GM12874 (cell line): ENCODE results near the gene SLC39A8.

ENCODE experiments used
- TF ChIP-seq, protein P1 (sequence below): IDR thresholded peaks from 2 replicates; pipeline ENCODE4 v1.5.1; 2011; ENCODE audit warnings: low read depth, mild to moderate bottlenecking, control low read depth, low read length, moderate library complexity; ENCODE audit not compliant: insufficient read depth

SLC39A8 gene

DNA sequence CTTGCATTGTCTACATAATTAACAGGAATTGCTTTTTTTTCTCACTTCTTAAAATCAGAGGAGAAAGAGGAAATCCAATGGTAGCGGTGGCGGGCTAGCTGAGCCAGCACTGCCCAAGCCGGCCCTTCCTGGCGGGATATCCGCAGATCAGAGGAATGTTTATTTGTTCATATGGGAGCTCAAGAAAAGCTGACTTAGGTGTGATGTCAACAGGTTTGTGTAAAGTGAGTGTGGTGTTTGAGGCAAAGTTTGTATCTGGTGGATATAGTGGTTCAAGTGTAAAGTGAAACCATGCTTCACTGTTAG is 466 bp upstream of the SLC39A8 start:
- TF ChIP-seq, protein P1, sequence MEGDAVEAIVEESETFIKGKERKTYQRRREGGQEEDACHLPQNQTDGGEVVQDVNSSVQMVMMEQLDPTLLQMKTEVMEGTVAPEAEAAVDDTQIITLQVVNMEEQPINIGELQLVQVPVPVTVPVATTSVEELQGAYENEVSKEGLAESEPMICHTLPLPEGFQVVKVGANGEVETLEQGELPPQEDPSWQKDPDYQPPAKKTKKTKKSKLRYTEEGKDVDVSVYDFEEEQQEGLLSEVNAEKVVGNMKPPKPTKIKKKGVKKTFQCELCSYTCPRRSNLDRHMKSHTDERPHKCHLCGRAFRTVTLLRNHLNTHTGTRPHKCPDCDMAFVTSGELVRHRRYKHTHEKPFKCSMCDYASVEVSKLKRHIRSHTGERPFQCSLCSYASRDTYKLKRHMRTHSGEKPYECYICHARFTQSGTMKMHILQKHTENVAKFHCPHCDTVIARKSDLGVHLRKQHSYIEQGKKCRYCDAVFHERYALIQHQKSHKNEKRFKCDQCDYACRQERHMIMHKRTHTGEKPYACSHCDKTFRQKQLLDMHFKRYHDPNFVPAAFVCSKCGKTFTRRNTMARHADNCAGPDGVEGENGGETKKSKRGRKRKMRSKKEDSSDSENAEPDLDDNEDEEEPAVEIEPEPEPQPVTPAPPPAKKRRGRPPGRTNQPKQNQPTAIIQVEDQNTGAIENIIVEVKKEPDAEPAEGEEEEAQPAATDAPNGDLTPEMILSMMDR = no peak

DNA sequence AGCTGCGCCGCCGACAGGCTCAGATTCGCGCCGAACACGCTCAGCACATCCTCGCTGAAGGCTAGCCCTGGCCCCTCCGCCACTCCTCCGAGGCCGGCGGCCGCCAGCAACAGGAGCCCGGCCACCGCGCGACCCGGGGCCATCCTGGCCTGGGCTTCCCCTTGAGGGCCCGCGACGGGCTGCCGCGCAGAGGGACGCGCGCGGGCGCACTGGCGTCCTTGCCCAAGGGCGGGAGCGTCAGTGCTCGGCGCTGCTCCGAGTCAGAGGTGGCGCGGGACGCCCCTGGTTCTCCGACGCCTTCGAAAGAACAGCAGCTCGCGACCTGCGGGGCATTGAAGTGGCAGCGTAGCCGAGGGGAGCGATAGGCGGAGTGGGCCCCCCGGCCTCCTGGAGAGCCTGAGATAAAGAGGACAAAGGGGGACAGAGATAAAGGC is 745 bp downstream of the SLC39A8 start:
- TF ChIP-seq, protein P1 = no peak

DNA sequence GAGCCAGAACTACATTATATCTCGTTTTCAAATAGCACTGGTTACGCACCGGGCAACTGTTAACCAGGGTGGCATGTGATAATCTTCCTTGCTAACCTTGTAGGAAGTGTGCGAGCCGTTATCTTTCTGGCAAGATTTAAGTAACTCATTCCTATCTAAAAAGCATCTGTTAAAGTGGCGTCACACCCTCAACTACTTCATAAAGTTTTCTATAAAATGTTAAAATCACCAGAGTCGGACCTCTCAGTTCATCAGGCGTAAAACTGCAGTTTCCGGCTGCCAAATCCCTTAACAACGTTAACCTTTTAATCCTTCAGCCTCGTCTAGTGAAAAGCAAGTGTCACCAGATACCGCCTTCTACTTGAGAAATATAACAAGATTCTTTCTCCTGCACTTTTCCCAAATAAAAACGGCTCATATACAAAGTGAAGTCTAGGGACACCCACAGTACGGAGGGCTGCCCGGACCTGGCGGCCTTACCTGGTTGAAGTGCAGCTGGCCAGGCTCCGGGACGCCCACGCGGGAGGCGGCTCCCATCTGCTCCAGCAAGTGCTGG is 1.2 kb downstream of the SLC39A8 start:
- TF ChIP-seq, protein P1 = no peak

DNA sequence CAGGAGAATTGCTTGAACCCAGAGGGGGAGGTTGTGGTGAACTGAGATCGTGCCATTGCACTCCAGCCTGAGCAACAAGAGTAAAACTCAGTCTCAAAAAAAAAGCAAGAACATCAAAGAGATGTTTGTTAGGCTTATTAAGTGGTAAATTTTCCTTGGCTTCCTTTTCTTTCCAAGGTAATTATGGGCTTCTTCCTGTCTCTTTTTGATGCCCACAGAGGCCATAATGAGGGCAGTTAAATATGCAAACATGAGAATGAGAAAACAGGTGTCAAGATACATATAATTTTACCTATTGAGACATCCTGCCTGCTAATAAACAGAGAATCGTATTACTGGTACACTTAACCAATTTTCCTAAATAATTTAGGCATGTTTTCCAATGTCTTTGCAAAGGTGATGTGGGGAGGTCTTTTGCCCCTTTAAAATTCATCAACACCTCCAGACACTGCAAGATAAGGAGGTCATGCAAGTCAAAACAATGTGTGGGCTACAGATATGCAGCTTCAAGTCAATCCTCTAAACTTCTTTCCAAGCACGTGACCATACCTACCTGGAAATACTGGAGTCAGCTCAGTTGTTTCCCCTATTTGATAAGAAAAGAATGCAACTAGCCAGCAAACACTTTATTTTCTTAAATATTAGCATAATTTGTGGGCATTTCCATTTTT is 2.7 kb downstream of the SLC39A8 start:
- TF ChIP-seq, protein P1 = no peak

DNA sequence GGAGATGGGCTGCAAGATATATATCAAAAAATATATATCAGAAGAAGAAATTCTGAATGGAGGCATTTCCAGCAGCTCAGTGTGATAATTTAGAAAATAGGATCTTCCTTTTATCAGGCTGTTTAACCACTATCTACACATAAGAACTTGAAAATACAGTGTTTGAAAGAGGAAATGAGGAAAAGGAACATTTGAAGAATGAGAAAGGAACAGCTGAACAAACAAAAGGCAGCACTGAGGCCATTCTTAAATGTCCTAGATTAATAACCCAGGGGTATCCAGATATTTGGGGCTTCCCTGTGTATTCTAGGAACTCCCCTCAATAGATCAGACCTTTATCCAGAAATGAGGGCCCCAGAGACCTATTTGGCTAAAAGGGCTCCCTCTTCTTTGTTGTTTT is 4.1 kb downstream of the SLC39A8 start:
- TF ChIP-seq, protein P1 = no peak

DNA sequence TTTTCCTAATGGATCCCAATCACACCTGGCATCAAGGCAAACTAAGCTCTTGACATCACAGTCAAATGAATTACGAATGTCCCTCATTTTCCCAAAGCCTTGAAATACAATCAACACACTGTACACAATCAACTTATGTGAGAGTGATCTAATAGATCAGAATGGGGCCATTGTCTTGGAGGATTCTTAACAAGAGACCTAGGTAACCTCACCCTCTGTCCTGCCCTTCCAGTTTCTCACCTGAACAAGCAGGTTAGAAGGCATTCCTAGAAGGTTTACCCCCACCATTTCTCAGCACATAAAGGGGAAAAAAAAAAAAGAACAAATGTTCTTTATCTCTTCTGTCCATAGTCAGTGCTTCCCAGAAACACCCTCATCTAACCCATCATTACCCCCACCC is 6.3 kb downstream of the SLC39A8 start:
- TF ChIP-seq, protein P1 = no peak

DNA sequence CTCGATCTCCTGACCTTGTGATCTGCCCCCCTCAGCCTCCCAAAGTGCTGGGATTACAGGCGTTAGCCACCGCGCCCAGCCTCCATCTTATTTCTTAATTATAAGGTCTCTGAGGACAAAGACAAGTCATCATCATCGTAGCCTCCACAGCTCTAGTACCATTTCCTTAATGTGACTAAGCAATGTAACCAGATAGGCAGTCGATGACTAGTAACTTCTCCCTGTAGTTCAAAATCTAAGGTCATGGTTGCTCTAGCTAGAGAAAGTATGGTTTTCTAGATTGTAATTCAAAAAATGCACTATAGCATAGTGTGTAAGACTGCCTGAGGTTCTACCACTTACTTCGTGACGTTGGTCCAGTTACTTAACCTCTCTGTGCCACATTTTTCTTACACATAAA is 6.9 kb downstream of the SLC39A8 start:
- TF ChIP-seq, protein P1 = no peak
